PC-9 (cell line): Measurements from ENCODE around the gene YWHAQ. TPM values are rescaled to one million over a fixed set of nuclear protein-coding genes. Genes with fewer than 3 reads are reported as not detected.
"Not testable (repeated sequence)": the region's sequence is repeated elsewhere in the genome, so short reads cannot be mapped to it uniquely, and the experiment has no call there.

Experiments
- BruUV-seq: library from RNA; stranded (reverse); fragments of 400-500 nt; replicated peaks from 2 replicates; lab custom pipeline; 2021; lab: Mats Ljungman, UMichigan
- CTCF ChIA-PET: fragments of 300-600 bp; sonication (Branson Sonifier 250); formaldehyde crosslinking; loops from one replicate; lab custom pipeline; 2022; ENCODE audit warnings: antibody characterized with exemption; lab: Charles Lee
- POLR2A ChIA-PET: fragments of 300-600 bp; sonication (Branson Sonifier 250); formaldehyde crosslinking; loops from one replicate; lab custom pipeline; 2022; ENCODE audit warnings: antibody characterized with exemption; ENCODE audit not compliant: unreplicated experiment; lab: Charles Lee
- DNase-seq, 2 experiments: peaks; one replicate each; pipeline versions ENCODE4 v3.0.0 to v3.0.0-alpha.2; 2015 to 2022; ENCODE audit warnings: mixed read lengths in 1 of 2
- H2AFZ ChIP-seq: fragments of 200-600 bp; sonication (generic); 2 replicates; pipeline ENCODE4 v1.8.1; 2017; ENCODE audit warnings: antibody characterized with exemption
- H3F3A ChIP-seq: fragments of 200-600 bp; sonication (generic); 2 replicates; pipeline ENCODE4 v1.8.1; 2017; ENCODE audit warnings: antibody characterized with exemption, mild to moderate bottlenecking, low read depth; ENCODE audit not compliant: insufficient read depth
- H3K27ac ChIP-seq: fragments of 200-600 bp; sonication (generic); 2 replicates; pipeline ENCODE4 v1.6.1; 2016; ENCODE audit warnings: mixed run types
- H3K27me3 ChIP-seq: fragments of 200-600 bp; sonication (generic); 2 replicates; pipeline ENCODE4 v1.6.1; 2016; ENCODE audit warnings: low read depth, mixed run types; ENCODE audit not compliant: insufficient read depth
- H3K36me3 ChIP-seq: fragments of 200-600 bp; sonication (generic); 2 replicates; pipeline ENCODE4 v1.6.1; 2016; ENCODE audit warnings: low read depth, mixed run types
- H3K4me1 ChIP-seq: fragments of 200-600 bp; sonication (generic); replicated peaks from 2 replicates; pipeline ENCODE4 v1.6.1; 2016; ENCODE audit warnings: mixed run types; ENCODE audit not compliant: insufficient read depth
- H3K4me2 ChIP-seq: fragments of 200-600 bp; sonication (generic); 2 replicates; pipeline ENCODE4 v1.6.1; 2017; ENCODE audit warnings: mixed run types
- H3K4me3 ChIP-seq: fragments of 200-600 bp; sonication (generic); 2 replicates; pipeline ENCODE4 v1.6.1; 2016; ENCODE audit warnings: mixed run types
- H3K79me2 ChIP-seq: fragments of 200-600 bp; sonication (generic); 2 replicates; pipeline ENCODE4 v1.6.1; 2017; ENCODE audit warnings: low read depth, mixed run types
- H3K9me2 ChIP-seq: fragments of 200-600 bp; sonication (generic); 2 replicates; pipeline ENCODE4 v1.8.1; 2017; ENCODE audit warnings: mild to moderate bottlenecking; ENCODE audit not compliant: insufficient read depth
- H3K9me3 ChIP-seq: fragments of 200-600 bp; sonication (generic); 2 replicates; pipeline ENCODE4 v1.8.1; 2016; ENCODE audit warnings: low read depth; ENCODE audit not compliant: insufficient read depth
- H4K20me1 ChIP-seq: fragments of 200-600 bp; sonication (generic); 2 replicates; pipeline ENCODE4 v1.8.1; 2017; ENCODE audit not compliant: insufficient read depth
- EZH2 ChIP-seq: fragments of 200-600 bp; sonication (generic); IDR thresholded peaks from 2 replicates; pipeline ENCODE4 v1.8.0; 2017; ENCODE audit warnings: antibody characterized with exemption, low read depth
- intact Hi-C: fragments of 100-400 bp; cut with micrococcal nuclease; formaldehyde crosslinking; loops from one replicate; pipeline ENCODE4 v1.10.0; 2022; ENCODE audit not compliant: unreplicated experiment
- total RNA-seq: library from RNA; stranded (reverse); gene quantifications from 2 replicates; pipeline ENCODE4 v1.2.3, GENCODE V29; 2021
- TF ChIP-seq, protein P1 (sequence below): fragments of 200-600 bp; sonication (generic); conservative IDR thresholded peaks from 2 replicates; pipeline ENCODE4 v1.6.1; 2017; ENCODE audit warnings: mixed run types, antibody characterized with exemption, mild to moderate bottlenecking, moderate library complexity

Gene YWHAQ
- total RNA-seq, 1 experiment from 2014 or later = 353 TPM

DNA sequence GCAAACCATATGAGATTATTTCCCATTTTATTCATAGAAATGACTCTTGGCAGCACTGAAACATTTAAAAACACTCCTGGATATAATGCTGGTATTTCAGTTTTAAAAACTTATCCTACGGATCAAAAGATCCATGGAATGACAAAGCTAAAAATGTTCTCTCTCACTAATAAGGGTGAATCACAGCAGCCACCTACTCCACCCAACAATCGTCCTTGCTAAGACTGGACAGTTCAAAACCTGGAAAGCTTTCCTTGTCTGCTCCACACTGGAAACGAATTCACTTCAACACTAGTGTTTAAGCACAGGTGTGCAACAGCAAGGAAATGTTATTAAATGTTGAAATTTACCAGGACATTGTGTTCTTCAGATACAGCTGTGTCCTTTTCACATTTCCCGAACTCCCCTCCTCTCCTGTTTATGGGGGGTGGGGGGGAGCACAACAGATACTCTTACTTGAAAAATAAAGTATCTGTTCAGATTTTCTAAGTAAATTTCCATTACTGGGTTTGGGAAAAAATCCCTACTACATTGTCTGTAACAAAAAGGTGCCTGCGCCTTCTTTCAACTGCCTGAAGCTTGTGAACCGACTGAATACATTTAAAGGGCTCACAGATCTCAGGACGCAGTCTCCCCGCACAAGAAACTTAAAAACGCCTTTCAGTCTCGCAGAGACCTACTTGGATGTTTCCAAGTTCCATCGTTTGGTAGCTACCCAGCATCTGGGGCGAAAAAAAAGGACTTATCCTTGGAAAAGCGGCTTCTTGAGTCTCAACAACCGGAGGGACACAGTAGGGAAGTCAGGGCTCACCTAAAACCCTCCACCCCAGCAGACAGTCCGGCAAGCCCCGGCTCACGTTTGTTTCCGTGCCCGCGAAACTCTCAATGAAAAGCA, 1.3 kb downstream of the YWHAQ start:
- H3K27ac ChIP-seq = peak overlapping the region; percentile 72
- TF ChIP-seq, protein P1, sequence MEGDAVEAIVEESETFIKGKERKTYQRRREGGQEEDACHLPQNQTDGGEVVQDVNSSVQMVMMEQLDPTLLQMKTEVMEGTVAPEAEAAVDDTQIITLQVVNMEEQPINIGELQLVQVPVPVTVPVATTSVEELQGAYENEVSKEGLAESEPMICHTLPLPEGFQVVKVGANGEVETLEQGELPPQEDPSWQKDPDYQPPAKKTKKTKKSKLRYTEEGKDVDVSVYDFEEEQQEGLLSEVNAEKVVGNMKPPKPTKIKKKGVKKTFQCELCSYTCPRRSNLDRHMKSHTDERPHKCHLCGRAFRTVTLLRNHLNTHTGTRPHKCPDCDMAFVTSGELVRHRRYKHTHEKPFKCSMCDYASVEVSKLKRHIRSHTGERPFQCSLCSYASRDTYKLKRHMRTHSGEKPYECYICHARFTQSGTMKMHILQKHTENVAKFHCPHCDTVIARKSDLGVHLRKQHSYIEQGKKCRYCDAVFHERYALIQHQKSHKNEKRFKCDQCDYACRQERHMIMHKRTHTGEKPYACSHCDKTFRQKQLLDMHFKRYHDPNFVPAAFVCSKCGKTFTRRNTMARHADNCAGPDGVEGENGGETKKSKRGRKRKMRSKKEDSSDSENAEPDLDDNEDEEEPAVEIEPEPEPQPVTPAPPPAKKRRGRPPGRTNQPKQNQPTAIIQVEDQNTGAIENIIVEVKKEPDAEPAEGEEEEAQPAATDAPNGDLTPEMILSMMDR = no peak
- TF ChIP-seq EZH2 = no peak
- H4K20me1 ChIP-seq = peaks cover 42% of the 10 kb centered on the region
- H3K9me3 ChIP-seq = no peaks in the 10 kb centered on the region
- BruUV-seq = TSS peak; percentile 46
- ChIA-PET POLR2A (interaction anchor here (0.5 to 1.5 kb wide), 9 partner anchors 20 to 426 kb away, joined by 3 to 11 read pairs (median 5); partner anchors contain the start of gene KLF11), CTCF (interaction anchor here (0.7 kb wide), 1 partner anchor 74 kb away, joined by 8 read pairs; no protein-coding TSS in a partner anchor)
- H3K4me3 ChIP-seq = peak overlapping the region; percentile 91
- intact Hi-C loops = loop anchor here (2.0 to 10.0 kb wide), 5 partner anchors 73 to 425 kb away; partner anchors contain the start of gene ADAM17
- peaks cover 59% of the 10 kb centered on the region for H3K79me2 ChIP-seq
- H2AFZ ChIP-seq = no peak overlapping the region
- peak in 1 of 2 experiments; percentile 77 for DNase-seq
- peaks cover 14% of the 10 kb centered on the region; the same call in 1 of the 2 replicates for H3F3A ChIP-seq
- no peaks in the 10 kb centered on the region for H3K27me3 ChIP-seq
- H3K4me2 ChIP-seq = peak overlapping the region; percentile 96
- H3K4me1 ChIP-seq = peaks cover 36% of the 10 kb centered on the region
- peaks cover 36% of the 10 kb centered on the region for H3K36me3 ChIP-seq
- no peaks in the 10 kb centered on the region for H3K9me2 ChIP-seq

DNA sequence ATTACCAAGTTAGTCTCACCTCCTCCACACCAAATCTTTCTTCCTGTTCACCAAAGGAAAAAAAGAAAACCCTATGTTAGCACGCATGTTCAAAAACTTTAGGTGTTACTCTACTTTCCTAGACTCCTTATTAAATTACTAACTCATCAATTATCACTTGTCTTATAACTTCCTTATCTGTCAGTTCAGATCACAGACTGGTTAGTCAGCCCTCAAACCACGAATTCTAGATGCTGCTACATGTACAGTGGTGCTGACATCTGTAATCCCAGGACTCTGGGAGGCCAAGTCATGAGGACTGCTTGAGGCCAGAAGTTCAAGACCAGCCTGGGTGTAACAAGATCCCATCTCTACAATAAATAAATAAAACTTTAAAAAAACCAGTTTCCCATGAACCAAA, 3.5 kb downstream of the YWHAQ start:
- ChIA-PET POLR2A (no interaction called here), CTCF (no interaction called here)
- Histone ChIP-seq H3K4me1 (peaks cover 40% of the 10 kb centered on the region), H2AFZ (no peak overlapping the region), H3K27ac (peak overlapping the region; percentile 72; the same call in 1 of the 2 replicates), H3K4me3 (peak overlapping the region; percentile 13), H3K79me2 (peaks cover 81% of the 10 kb centered on the region), H3F3A (peaks cover 21% of the 10 kb centered on the region; the same call in 1 of the 2 replicates), H3K4me2 (peak overlapping the region; percentile 96), H3K9me3 (no peaks in the 10 kb centered on the region), H3K36me3 (peaks cover 52% of the 10 kb centered on the region), H3K27me3 (no peaks in the 10 kb centered on the region), H4K20me1 (peaks cover 61% of the 10 kb centered on the region), H3K9me2 (no peaks in the 10 kb centered on the region)
- no TSS peak for BruUV-seq
- no peak for TF ChIP-seq EZH2
- TF ChIP-seq, protein P1 = no peak
- intact Hi-C loops = no loop called here
- no peak for DNase-seq

DNA sequence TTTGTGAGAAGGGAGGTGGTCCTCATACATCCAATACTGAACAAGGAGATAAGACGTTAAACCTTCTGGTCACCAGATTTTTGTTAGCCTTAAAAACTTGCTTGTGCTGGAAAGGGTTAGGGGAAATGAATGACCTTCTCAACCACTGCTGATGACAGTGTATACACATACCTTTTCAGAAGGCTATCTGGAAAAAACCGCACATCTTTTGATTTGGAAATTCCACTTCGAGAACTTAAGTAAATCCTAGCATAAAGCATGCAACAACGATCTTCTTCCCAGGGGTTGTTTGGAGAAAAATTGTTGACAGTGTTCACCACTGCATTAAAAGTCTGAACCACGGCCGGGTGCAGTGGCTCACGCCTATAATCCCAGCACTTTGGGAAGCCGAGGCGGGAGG, 7.6 kb downstream of the YWHAQ start:
- no TSS peak for BruUV-seq
- Histone ChIP-seq H3K9me3 (no peaks in the 10 kb centered on the region), H3F3A (peaks cover 28% of the 10 kb centered on the region), H3K79me2 (peaks cover 100% of the 10 kb centered on the region), H3K27me3 (no peaks in the 10 kb centered on the region), H3K4me2 (no peak overlapping the region), H3K27ac (no peak overlapping the region), H3K4me3 (no peak overlapping the region), H4K20me1 (peaks cover 94% of the 10 kb centered on the region), H2AFZ (no peak overlapping the region), H3K9me2 (no peaks in the 10 kb centered on the region), H3K4me1 (peaks cover 26% of the 10 kb centered on the region), H3K36me3 (peaks cover 62% of the 10 kb centered on the region)
- ChIA-PET CTCF (no interaction called here), POLR2A (no interaction called here)
- TF ChIP-seq EZH2 = no peak
- TF ChIP-seq, protein P1 = no peak
- DNase-seq = no peak
- intact Hi-C loops = no loop called here

DNA sequence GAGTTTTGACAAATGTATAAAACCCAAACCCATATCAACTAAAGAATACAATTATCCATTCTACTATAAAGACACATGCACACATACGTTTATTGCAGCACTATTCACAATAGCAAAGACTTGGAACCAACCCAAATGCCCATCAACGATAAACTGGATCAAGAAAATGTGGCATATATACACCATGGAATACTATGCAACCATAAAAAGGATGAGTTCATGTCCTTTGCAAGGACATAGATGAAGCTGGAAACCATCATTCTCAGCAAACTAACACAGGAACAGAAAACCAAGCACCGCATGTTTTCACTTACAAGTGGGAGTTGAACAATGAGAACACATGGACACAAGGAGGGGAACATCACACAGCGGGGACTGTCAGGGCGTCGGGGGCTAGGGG, 9.1 kb downstream of the YWHAQ start:
- peaks cover 92% of the 10 kb centered on the region for H4K20me1 ChIP-seq
- H3K36me3 ChIP-seq = peaks cover 47% of the 10 kb centered on the region
- H3K9me3 ChIP-seq, POLR2A ChIA-PET, intact Hi-C loops, H3K4me3 ChIP-seq, H3K9me2 ChIP-seq, CTCF ChIA-PET, H2AFZ ChIP-seq, H3K27me3 ChIP-seq, DNase-seq, H3K27ac ChIP-seq, H3K4me2 ChIP-seq, BruUV-seq: not testable (repeated sequence)
- H3K79me2 ChIP-seq = peaks cover 100% of the 10 kb centered on the region
- peaks cover 11% of the 10 kb centered on the region; the same call in 1 of the 2 replicates for H3K4me1 ChIP-seq
- H3F3A ChIP-seq = peaks cover 28% of the 10 kb centered on the region
